Activated T-cell treated with anti-CD3 and anti-CD28 coated beads for 48 hours (primary cell): Measurements from ENCODE around the gene MRNIP.
"Not testable (repeated sequence)": the region's sequence is repeated elsewhere in the genome, so short reads cannot be mapped to it uniquely, and the experiment has no call there.

ENCODE experiments used
- DNase-seq: peaks from one replicate; pipeline ENCODE4 v3.0.0-alpha.2; 2020; ENCODE audit warnings: low read depth

The MRNIP gene

DNA sequence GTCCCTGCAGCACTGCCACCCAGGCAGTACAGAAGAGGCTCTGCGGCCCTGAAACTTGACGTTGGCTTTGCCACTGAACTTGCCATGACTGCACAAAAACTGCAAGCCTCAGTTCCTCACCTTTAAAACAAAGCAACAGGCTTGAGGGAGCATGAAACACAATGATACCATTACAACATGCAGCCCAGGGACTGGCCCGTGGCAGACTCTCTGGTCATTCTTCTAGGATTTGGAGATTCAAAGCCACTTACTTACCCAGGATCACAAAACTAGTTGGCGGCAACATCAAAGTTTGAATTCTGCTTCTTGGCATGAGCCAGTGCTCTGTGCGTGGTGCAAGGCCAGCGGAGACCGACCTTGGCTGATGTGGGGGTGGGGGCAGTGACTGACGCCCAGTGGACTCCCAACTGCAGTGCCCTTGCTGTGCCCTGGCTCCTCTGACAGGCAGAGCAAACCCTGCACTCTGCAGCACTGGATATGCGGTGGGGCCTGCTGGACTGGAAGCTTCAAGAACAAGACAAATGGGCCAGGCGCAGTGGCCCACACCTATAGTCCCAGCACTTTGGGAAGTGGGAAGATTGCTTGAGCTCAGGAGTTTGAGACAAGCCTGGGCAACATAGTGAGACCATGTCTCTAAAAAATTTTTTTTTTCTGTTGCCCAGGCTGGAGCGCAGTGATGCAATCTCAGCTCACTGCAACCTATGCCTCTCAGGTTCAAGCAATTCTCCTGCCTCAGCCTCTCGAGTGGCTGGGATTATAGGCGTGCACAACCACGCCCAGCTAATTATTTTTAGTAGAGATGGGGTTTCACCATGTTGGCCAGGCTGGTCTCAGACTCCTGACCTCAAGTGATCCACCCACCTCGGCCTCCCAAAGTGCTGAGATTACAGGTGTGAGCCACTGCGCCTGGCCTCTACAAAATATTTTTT, 19.0 kb downstream of the MRNIP start:
- DNase-seq, result no peak

DNA sequence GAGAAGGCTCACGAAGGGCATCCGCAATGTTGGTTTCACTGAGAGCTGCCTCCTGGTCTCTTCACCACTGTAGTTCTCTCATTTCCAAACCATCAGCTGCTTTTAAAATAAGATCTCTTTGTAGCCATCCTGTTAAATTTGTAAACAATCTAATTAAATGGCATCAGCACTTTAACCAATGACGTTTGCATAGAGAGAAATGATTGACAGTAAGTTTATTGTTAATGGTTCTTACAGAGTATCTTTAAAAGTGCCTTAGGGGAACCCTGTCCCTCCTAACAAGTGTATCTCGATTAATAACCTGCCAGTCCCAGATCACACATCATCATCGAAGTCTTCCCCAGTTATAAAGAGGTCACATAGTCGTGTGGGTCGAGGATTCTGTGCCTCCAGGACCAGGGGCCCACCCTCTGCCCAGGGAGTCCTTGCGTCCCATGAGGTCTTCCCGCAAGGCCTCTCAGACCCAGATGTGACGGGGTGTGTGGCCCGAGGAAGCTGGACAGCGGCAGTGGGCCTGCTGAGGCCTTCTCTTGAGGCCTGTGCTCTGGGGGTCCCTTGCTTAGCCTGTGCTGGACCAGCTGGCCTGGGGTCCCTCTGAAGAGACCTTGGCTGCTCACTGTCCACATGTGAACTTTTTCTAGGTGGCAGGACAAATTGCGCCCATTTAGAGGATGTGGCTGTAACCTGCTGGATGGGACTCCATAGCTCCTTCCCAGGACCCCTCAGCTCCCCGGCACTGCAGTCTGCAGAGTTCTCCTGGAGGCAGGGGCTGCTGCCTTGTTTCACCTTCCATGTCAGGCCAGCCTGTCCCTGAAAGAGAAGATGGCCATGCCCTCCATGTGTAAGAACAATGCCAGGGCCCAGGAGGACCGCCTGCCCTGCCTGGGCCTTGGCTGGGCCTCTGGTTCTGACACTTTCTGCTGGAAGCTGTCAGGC, 21.3 kb downstream of the MRNIP start:
- no peak for DNase-seq

DNA sequence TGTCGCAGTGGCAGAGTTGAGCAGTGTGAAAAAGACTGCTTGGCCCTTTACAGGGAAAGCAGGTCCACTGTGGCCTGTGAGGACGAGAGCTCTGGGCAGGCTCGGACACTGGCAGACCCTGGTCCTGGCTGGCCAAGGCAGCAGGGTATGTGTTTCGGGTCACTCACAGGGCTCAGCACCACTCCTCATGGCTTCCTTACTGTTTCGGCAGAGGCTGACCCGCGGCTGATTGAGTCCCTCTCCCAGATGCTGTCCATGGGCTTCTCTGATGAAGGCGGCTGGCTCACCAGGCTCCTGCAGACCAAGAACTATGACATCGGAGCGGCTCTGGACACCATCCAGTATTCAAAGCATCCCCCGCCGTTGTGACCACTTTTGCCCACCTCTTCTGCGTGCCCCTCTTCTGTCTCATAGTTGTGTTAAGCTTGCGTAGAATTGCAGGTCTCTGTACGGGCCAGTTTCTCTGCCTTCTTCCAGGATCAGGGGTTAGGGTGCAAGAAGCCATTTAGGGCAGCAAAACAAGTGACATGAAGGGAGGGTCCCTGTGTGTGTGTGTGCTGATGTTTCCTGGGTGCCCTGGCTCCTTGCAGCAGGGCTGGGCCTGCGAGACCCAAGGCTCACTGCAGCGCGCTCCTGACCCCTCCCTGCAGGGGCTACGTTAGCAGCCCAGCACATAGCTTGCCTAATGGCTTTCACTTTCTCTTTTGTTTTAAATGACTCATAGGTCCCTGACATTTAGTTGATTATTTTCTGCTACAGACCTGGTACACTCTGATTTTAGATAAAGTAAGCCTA, 22.2 kb downstream of the MRNIP start:
- DNase-seq, result no peak

DNA sequence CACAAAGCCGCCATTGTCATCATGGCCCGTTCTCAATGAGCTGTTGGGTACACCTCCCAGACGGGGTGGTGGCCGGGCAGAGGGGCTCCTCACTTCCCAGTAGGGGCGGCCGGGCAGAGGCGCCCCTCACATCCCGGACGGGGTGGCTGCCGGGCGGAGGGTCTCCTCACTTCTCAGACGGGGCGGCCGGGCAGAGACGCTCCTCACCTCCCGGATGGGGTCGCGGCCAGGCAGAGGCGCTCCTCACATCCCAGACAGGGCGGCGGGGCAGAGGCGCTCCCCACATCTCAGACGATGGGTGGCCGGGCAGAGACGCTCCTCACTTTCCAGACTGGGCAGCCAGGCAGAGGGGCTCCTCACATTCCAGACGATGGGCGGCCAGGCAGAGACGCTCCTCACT, 23.7 kb downstream of the MRNIP start:
- DNase-seq, result not testable (repeated sequence)

DNA sequence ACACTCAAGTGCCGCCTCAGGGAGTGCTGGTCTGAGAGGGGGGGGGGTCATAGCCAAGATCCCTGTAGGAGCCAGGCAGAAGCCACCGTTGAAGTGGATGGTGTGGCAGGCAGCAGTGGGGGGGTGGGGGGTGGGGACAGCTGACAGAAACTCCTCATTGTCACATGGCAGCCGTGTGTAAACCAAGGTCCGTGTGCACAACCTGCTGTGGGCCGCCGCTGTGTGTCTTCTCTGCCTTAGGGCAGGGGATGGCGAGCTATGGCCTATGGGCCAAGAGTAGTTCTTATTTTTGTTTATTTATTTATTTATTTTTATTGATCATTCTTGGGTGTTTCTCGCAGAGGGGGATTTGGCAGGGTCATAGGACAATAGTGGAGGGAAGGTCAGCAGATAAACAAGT, 24.5 kb downstream of the MRNIP start:
- DNase-seq, result no peak

DNA sequence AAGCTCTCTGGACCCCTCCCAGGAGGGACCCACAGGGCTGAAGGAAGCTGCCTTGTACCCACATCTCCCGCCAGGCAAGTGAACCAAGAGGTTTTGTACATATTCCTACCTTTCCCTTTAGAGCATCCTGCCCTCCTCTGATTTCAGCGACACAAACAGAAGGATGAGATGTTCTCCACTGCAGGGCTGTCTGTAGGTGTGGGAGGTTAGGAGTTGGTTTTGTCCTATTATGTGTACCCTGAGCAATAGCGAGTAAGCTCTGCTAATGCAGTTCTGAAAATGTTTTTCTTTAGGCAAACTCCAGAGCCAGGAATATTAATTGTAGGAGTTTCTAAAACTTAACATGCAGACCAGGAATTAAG, 24.9 kb downstream of the MRNIP start:
- no peak for DNase-seq

DNA sequence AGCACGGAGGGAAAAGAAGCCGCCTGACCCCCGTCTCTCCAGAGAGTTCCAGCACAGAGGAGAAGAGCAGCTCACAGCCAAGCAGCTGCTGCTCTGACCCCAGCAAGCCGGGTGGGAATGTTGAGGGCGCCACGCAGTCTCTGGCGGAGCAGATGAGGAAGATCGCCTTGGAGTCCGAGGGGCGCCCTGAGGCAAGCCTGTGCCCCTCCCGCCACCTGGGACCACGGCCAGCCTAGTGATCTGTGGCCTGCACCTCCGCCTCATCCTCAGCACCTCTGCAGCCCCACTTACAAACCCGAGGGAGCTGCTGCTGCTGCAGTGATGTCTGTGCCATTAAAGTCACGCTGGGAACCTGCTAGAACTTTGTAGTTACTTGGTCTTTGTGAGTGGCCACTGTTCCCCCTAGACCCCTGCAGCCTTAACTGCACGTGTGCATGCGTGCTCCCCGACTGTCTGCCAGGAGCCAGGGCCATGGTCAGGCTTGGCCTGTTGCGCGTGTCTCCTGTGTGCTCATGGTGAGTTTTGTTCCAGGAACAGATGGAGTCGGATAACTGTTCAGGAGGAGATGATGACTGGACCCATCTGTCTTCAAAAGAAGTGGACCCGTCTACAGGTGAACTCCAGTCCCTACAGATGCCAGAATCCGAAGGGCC, 25.4 kb downstream of the MRNIP start:
- DNase-seq, result no peak

DNA sequence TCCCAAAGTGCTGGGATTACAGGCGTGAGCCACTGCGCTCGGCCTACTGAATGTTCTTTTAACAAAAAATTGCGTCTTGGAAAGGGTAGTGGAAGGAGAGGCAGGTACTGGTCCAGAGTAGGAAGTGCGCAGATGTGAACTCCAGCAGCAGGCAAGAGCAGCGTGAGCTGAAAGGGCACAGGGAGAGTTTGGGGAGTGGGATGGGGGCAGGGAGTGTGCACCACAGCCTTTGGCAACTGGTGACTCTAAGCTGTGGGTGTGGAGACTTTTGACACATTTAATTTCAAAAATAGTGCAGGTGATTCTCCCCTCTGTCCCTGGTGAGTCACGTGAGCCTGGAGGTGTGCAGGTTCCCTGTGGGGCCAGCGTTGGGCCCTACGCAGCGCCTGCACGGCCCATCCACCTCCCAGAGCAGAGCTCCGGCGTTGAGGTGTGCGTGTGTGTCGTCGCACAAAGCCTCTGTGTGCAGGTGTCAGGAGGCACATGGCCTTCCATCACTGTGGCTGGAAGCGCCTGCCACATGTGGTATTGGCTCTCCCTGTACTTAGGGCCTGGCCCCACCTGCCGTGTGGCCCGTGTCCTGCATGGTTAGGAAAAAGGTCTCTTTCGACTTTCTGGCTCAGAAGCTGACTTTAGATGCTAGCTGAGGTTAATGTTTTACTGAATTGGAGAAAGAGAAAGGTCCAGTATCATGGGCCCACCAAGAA, 26.4 kb downstream of the MRNIP start:
- DNase-seq, result no peak

DNA sequence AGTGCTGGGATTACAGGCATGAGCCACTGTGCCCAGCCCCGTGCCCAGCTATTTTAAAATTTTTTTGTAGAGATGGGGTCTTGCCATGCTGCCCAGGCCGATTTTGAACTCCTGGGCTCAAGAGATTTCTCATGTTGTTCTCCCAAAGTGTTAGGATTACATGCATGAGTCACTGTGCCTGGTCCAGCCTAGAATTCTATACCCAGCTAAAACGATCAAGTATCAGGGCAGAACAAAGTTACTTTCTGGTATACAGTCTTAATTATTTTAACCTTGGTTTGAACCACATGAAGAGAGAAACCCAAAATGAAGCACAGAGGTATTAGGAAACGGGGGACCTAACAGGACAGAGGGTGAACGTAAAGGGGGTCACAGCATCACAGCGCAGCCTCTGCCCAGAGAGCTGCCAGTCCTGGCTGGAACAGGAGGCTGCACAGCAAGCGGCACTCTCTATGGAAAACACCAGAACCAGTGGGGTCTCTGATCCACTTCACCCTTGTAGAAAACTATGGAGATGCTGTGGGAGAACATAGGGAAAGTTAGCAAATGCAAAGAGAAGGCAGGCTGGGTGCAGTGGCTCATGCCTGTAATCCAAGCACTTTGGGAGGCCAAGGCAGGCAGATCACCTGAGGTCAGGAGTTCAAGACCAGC, 27.7 kb downstream of the MRNIP start:
- no peak for DNase-seq

DNA sequence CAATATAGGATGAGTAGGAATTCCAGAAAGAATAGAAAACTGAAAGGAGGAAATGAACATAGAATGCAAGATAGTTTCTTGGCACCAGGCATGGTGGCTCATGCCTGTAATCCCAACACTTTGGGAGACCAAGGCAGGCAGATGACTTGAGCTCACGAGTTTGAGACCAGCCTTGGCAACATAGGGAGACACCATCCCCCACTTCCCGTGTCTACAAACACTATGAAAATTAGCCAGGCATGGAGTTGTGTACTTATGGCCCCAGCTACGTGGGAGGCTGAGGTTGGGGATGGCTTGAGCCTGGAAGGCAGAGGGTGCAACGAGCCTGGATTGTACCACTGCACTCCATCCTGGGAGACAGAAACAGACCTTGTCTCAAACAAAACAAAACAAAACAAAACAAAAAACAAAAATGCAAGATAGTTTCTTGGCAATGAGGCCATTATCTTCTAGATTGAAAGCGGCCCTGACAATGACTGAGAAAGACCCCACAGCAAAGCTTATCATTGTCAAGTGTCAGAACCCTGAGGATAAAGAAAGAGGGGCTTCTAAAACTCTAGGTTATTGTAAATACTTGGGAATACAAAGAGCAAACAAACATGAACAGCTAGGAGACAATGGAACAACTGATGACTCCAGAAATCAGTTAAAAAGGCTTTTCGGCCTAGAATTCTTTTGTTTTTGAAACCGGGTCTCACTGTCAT, 28.7 kb downstream of the MRNIP start:
- DNase-seq, result no peak

DNA sequence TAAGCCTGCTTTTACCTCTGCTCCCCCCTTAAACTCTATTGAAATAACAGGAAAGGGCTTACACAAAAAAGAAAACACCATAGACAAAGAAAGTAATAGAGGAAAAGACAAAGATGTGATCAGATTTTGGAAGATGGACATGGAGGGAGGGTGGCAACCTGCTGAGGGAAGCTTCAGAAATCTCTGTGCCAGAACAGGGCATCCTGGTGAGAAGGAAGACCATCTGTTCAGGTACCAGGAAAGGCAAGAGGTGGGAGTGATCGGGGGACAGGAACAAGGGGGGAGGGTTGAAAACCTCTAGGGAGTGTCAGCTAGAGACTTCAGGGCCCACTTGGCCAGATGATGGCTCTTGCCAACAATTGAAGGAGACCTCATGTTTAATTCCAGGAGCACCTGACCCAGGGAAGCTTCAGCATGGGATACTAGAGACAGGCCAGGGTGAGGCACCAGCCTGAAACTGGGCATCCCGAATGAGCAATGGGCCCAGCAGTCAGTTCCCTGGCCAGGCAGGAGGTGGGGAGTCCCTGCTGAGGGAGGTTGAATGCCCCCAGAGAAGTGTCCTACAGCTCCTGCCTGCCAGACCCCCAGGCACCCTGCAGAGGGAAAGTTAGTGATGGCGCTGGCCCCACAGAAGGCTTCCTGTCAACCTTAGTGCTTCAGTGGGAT, 29.7 kb downstream of the MRNIP start:
- no peak for DNase-seq

DNA sequence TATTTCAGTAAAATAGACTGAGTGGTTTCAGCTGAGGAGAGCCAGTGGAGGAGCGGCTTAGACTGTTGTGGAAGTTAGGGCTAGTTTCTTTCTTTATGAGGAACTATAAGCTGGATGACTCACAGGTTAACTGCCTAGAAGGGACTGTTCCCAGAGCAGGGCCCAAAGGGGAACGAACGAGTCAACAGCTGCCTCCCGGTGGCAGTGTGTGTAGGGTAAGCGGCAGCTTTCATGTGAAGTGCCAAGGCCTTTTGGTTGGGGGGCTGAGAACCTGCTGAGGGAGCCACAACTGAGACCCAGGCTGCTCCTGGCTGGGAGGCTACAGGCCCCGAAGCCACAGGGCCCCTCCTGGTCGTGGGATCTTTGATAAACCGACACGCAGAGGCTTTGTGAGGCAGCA, 30.9 kb downstream of the MRNIP start:
- no peak for DNase-seq

DNA sequence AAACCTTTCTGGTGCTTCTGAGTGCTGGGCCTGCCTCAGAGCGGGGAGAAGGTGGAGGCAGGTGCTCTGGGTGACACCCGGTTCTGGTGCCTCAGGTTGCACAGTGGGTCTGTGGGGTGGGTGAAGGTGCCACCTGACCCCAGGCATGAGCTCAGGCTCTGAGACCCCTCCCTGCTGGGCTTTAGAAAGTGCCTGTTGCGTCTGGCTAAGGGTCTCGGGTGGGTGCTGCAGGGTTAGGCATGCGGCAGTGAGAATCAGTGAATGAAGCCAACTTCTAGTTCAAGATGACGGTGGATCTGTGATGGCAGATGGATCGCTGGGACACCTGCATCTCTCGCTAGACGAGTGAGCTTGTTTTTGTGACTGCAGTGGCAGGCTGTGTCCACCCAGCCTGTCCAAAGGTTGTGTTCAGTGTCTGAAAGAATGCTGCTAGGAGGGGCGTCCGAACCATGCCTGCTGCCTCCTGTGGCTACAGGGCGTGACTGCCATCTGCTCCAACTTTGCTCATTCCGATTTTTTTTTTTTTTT, 32.9 kb downstream of the MRNIP start:
- DNase-seq, result no peak

DNA sequence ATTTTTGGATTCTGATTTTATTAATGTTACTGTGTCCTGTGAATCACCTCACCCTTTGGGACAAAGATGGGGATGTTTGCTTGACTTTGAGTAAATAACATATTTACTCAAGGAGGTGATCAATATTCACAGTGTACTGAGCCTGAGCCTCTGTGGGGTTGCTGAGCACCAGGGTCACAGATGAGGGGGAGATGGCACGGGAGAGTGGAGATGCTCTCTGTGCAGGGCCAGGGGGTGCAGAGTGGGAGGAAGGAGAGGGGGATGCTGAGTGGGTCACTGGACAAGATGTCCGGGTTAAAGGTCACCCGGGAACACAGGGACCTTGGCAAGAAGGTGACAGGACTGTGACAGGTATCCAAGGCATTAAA, 33.9 kb downstream of the MRNIP start:
- DNase-seq, result no peak

DNA sequence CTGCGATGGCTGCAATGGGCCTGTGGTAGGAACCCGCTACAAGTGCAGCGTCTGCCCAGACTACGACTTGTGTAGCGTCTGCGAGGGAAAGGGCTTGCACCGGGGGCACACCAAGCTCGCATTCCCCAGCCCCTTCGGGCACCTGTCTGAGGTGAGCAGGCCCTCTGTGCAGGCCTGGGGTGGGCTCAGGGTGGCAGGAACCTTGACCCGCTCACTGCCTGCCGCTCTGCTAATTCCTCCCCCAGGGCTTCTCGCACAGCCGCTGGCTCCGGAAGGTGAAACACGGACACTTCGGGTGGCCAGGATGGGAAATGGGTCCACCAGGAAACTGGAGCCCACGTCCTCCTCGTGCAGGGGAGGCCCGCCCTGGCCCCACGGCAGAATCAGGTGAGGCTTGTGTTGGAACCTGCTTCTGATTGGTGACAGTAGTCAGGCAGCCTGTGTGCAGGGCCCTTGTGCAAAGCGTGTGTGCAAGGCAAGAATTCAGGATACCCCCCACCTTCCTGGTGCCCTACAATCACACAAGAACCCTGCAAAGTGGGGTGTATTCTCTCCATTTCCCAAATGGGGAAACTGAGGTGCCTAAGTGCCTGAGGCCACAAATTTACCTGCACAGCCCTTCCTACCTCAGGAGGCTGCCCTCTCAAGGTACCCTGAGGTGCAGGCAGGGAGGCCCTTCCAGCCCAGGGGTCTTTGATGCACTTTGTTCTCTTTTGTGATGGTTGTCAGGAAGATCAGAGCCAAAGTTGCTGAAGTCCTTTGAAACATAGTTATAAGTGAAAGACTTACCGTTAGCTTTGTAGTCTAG, 34.5 kb downstream of the MRNIP start:
- no peak for DNase-seq

DNA sequence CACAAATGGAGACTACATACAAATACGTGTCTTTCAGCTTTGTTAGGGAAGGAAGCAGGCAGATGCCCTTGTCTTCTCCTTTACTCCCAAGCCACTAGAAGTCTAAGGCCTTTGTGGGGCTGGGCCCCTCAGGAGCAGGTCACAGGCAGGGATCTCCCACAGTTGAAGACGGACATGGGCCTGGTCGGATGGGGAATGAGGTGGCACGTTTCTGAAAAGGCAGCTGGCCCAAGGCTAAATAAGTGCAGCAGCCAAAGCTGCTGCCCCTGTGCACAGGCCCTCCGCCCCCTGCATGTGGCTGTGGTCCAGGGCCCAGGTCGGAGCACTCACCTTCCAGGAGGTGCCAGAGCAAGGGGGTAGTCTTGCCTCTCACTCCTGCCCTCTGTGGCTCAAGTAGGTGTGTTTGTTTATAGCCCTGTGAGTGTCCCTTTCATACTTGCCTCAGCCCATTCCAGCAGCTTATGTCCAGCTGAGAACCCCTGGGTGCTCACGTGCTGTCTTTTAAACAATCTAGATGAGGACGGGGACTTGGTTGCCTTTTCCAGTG, 36.1 kb downstream of the MRNIP start:
- no peak for DNase-seq

DNA sequence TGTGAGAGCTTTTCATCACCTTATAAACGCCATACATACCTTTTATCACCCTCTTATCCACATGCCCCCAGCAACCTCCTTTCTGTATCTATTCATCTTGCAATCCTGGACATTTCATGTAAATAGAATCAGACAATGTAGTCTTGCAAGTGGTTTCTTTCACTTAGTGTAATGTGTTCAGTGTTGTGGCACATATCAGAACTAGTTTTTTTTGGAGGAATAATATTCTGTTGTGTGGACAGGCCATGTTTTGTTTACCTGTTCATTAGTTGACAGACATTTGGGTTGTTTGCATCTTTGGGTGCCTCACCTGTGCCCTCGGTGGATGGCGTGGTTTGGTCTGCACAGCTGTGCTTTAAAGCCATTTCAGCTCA, 36.6 kb downstream of the MRNIP start:
- DNase-seq, result no peak
